NB4 (cell line): Measurements from ENCODE around the gene ABHD16B.

Experiments used
- CTCF ChIP-seq: IDR thresholded peaks from one replicate; pipeline ENCODE4 v1.5.1; 2012; ENCODE audit warnings: low read depth, low read length
- POLR2A ChIP-seq: IDR thresholded peaks from 2 replicates; pipeline ENCODE4 v1.6.1; 2011; ENCODE audit warnings: mild to moderate bottlenecking; ENCODE audit not compliant: insufficient read length; ENCODE audit errors: extremely low read depth

- TF ChIP-seq CTCF: no peak
- no peak for TF ChIP-seq POLR2A
Measured at GRCh38 chr20:63846888-63847236, 14.4 kb upstream of the ABHD16B start.
